HCT116 (cell line): ENCODE results near the gene MFN2. TPM values are rescaled to one million over a fixed set of nuclear protein-coding genes. Genes with fewer than 3 reads are reported as not detected.

Experiments
- ATAC-seq: fragments of 200-7000 bp; cut with Tn5 transposase; 2 replicates; pipeline ENCODE4 v1.9.1; 2020; ENCODE audit warnings: mild to moderate bottlenecking, moderate library complexity
- BruUV-seq: library from RNA; stranded (reverse); fragments of 400-500 nt; replicated peaks from 2 replicates; lab custom pipeline; 2021; lab: Mats Ljungman, UMichigan
- CTCF ChIA-PET: fragments of 300-600 bp; sonication (Branson Sonifier 250); formaldehyde crosslinking; loops from one replicate; lab custom pipeline; 2021; ENCODE audit warnings: antibody characterized with exemption; lab: Charles Lee
- POLR2A ChIA-PET: fragments of 300-600, 350-600 bp; sonication (Branson Sonifier 250); formaldehyde crosslinking; loops from one replicate; lab custom pipeline; 2021; ENCODE audit warnings: antibody characterized with exemption; lab: Charles Lee
- RAD21 ChIA-PET, 2 experiments: fragments of 300-600 bp; sonication (Branson Sonifier 250); formaldehyde crosslinking; loops; one replicate each; lab custom pipeline; 2023; ENCODE audit warnings: low total read pairs in 2 of 2; ENCODE audit not compliant: uncharacterized antibody in 2 of 2, unreplicated experiment in 2 of 2, low non-redundant PET in 1 of 2; lab: Charles Lee
- DNase-seq: peaks from one replicate; pipeline ENCODE4 v3.0.0-alpha.2; 2010; ENCODE audit warnings: low read depth, low spot score
- H2AFZ ChIP-seq: fragments of 200-600 bp; shearing (Covaris generic), sonication (generic); 2 replicates; pipeline ENCODE4 v1.6.1; 2017; ENCODE audit warnings: low read depth, mixed run types, mixed read lengths, antibody characterized with exemption, low read length; ENCODE audit not compliant: poor library complexity, severe bottlenecking
- H3K27ac ChIP-seq: 2 replicates; pipeline ENCODE4 v1.5.1; 2012; ENCODE audit warnings: low read depth, low read length
- H3K27me3 ChIP-seq: fragments of 200-600 bp; sonication (generic); 2 replicates; pipeline ENCODE4 v1.6.1; 2016; ENCODE audit warnings: mixed run types, low read length, mixed read lengths; ENCODE audit not compliant: insufficient read depth
- H3K36me3 ChIP-seq, 2 experiments: fragments of 200-500 bp in 1 of 2; fragments of 200-600 bp in 1 of 2; sonication (Bioruptor generic) in 1 of 2; sonication (generic) in 1 of 2; 2 replicates each; pipeline versions ENCODE4 v1.5.1 to v1.6.1; 2014 to 2016; ENCODE audit warnings: low read length in 2 of 2, inconsistent platforms in 1 of 2, mixed read lengths in 1 of 2, mixed run types in 1 of 2; ENCODE audit not compliant: insufficient read depth in 2 of 2, control insufficient read depth in 1 of 2
- H3K4me1 ChIP-seq, 2 experiments: fragments of 200-600 bp in 1 of 2; sonication (generic) in 1 of 2; 2 replicates each; pipeline versions ENCODE4 v1.5.1 to v1.6.1; 2012 to 2017; ENCODE audit warnings: low read length in 2 of 2, inconsistent platforms in 1 of 2, mild to moderate bottlenecking in 1 of 2, mixed read lengths in 1 of 2, mixed run types in 1 of 2, moderate library complexity in 1 of 2; ENCODE audit not compliant: insufficient read depth in 2 of 2, control insufficient read depth in 1 of 2
- H3K4me2 ChIP-seq: fragments of 200-600 bp; sonication (generic); 2 replicates; pipeline ENCODE4 v1.6.1; 2017; ENCODE audit warnings: mixed run types, low read length, mixed read lengths
- H3K4me3 ChIP-seq, 2 experiments: fragments of 200-600 bp in 1 of 2; sonication (generic) in 1 of 2; replicated peaks in 1 of 2; 2 replicates each; pipeline ENCODE4 v1.5.1; 2011 to 2016; ENCODE audit warnings: low read length in 2 of 2, control low read depth in 1 of 2, low read depth in 1 of 2, mild to moderate bottlenecking in 1 of 2, mixed read lengths in 1 of 2, mixed run types in 1 of 2
- H3K79me2 ChIP-seq: fragments of 200-600 bp; sonication (generic); 2 replicates; pipeline ENCODE4 v1.6.1; 2017; ENCODE audit warnings: mild to moderate bottlenecking, mixed run types, low read length, moderate library complexity, mixed read lengths; ENCODE audit not compliant: insufficient read depth
- H3K9ac ChIP-seq: fragments of 200-600 bp; sonication (generic); 2 replicates; pipeline ENCODE4 v1.6.1; 2016; ENCODE audit warnings: low read length, mixed read lengths
- H3K9me2 ChIP-seq: fragments of 200-600 bp; sonication (generic), shearing (Covaris generic); 2 replicates; pipeline ENCODE4 v1.6.1; 2017; ENCODE audit warnings: mixed run types, mild to moderate bottlenecking, moderate library complexity; ENCODE audit not compliant: insufficient read depth
- H3K9me3 ChIP-seq, 2 experiments: fragments of 200-500 bp in 1 of 2; fragments of 200-600 bp in 1 of 2; sonication (Bioruptor generic) in 1 of 2; sonication (generic) in 1 of 2; 2 replicates each; pipeline ENCODE4 v1.6.1; 2014 to 2017; ENCODE audit warnings: low read length in 2 of 2, mixed read lengths in 2 of 2, inconsistent platforms in 1 of 2, low read depth in 1 of 2, mild to moderate bottlenecking in 1 of 2, mixed run types in 1 of 2, moderate library complexity in 1 of 2; ENCODE audit not compliant: control insufficient read depth in 1 of 2, insufficient read depth in 1 of 2
- H4K20me1 ChIP-seq: fragments of 200-600 bp; sonication (generic), shearing (Covaris generic); 2 replicates; pipeline ENCODE4 v1.6.1; 2017; ENCODE audit warnings: mixed run types, mild to moderate bottlenecking, moderate library complexity; ENCODE audit not compliant: insufficient read depth
- CTCF ChIP-seq, 3 experiments: fragments of 200-600 bp in 1 of 3; sonication (generic) in 1 of 3; IDR thresholded peaks in 2 of 3; conservative IDR thresholded peaks in 1 of 3; 2 replicates each; pipeline ENCODE4 v1.5.1; 2012 to 2017; ENCODE audit warnings: low read depth in 2 of 3, low read length in 2 of 3, antibody characterized with exemption in 1 of 3, borderline replicate concordance in 1 of 3, control low read depth in 1 of 3, mild to moderate bottlenecking in 1 of 3, mixed read lengths in 1 of 3, mixed run types in 1 of 3, moderate library complexity in 1 of 3; ENCODE audit not compliant: insufficient read depth in 1 of 3
- EGR1 ChIP-seq: IDR thresholded peaks from 2 replicates; pipeline ENCODE4 v1.6.1; 2012; ENCODE audit warnings: low read depth
- POLR2A ChIP-seq: IDR thresholded peaks from 2 replicates; pipeline ENCODE4 v1.7.0; 2011; ENCODE audit warnings: borderline replicate concordance; ENCODE audit not compliant: insufficient read depth, insufficient read length; ENCODE audit errors: extremely low read depth
- RAD21 ChIP-seq: IDR thresholded peaks from 2 replicates; pipeline ENCODE4 v1.6.1; 2012; ENCODE audit warnings: low read depth, mild to moderate bottlenecking
- REST ChIP-seq: IDR thresholded peaks from 2 replicates; pipeline ENCODE4 v1.6.1; 2012; ENCODE audit warnings: low read depth
- SIN3A ChIP-seq: IDR thresholded peaks from 2 replicates; pipeline ENCODE4 v1.6.1; 2012; ENCODE audit warnings: low read depth
- SP1 ChIP-seq: IDR thresholded peaks from 2 replicates; pipeline ENCODE4 v1.6.1; 2012; ENCODE audit warnings: low read depth
- ZFX ChIP-seq: fragments of 450-650 bp; IDR thresholded peaks from 2 replicates; pipeline ENCODE4 v1.6.1; 2017
- intact Hi-C: fragments of 100-400 bp; cut with micrococcal nuclease; formaldehyde crosslinking; loops from 2 replicates; pipeline ENCODE4 v1.10.0; 2022
- total RNA-seq: library from RNA; stranded (reverse); gene quantifications from one replicate; pipeline ENCODE4 v1.2.1, GENCODE V29; 2021; ENCODE audit not compliant: unreplicated experiment

MFN2 gene
- total RNA-seq, 1 experiment from 2014 or later = 83.0 TPM

- H3K4me1 ChIP-seq = peaks cover 0 to 5% of the 10 kb centered on the region in 2 experiments; a peak in 2 of 4 replicates
- ChIA-PET CTCF (no interaction called here), POLR2A (no interaction called here), RAD21 (no interaction called here)
- DNase-seq (no peak), ATAC-seq (no peak)
- H3K4me2 ChIP-seq = no peak overlapping the region
- no TSS peak for BruUV-seq
- no peak overlapping the region for H3K4me3 ChIP-seq
- H3K79me2 ChIP-seq = no peaks in the 10 kb centered on the region
- no peaks in the 10 kb centered on the region for H3K27me3 ChIP-seq
- H2AFZ ChIP-seq = no peak overlapping the region
- TF ChIP-seq SIN3A (no peak), REST (no peak), POLR2A (no peak), EGR1 (no peak), CTCF (IDR thresholded peaks at IDR 0.05 in 2 of 3, conservative IDR thresholded peaks at IDR 0.05 in 1 of 3; ENCODE audit: borderline replicate concordance in 1 of 3, insufficient read depth in 1 of 3, low read depth in 2 of 3, low read length in 2 of 3) (no peak), SP1 (no peak), RAD21 (no peak), ZFX (no peak)
- H3K9me2 ChIP-seq = no peaks in the 10 kb centered on the region
- peaks cover 32 to 54% of the 10 kb centered on the region in 2 experiments; a peak in 3 of 4 replicates for H3K36me3 ChIP-seq
- H3K27ac ChIP-seq = no peak overlapping the region
- H3K9ac ChIP-seq = no peak overlapping the region
- intact Hi-C loops = no loop called here
- H3K9me3 ChIP-seq = no peaks in the 10 kb centered on the region
- H4K20me1 ChIP-seq = no peaks in the 10 kb centered on the region
These were observed 29.2 kb downstream of the MFN2 start for GRCh38 chr1:12009318-12009947.
